Hepatocyte (in vitro differentiated cells): Measurements from ENCODE around the gene LCMT2.

Experiments
- EZH2 ChIP-seq: fragments of 200-600 bp; sonication (generic); IDR thresholded peaks from 2 replicates; pipeline ENCODE4 v1.6.1; 2016; ENCODE audit warnings: antibody characterized with exemption, mild to moderate bottlenecking, borderline replicate concordance
- TF ChIP-seq, protein P1 (sequence below): fragments of 200-600 bp; sonication (generic); IDR thresholded peaks from 2 replicates; pipeline ENCODE4 v1.5.1; 2016; ENCODE audit warnings: antibody characterized with exemption, mild to moderate bottlenecking; ENCODE audit not compliant: poor library complexity

DNA sequence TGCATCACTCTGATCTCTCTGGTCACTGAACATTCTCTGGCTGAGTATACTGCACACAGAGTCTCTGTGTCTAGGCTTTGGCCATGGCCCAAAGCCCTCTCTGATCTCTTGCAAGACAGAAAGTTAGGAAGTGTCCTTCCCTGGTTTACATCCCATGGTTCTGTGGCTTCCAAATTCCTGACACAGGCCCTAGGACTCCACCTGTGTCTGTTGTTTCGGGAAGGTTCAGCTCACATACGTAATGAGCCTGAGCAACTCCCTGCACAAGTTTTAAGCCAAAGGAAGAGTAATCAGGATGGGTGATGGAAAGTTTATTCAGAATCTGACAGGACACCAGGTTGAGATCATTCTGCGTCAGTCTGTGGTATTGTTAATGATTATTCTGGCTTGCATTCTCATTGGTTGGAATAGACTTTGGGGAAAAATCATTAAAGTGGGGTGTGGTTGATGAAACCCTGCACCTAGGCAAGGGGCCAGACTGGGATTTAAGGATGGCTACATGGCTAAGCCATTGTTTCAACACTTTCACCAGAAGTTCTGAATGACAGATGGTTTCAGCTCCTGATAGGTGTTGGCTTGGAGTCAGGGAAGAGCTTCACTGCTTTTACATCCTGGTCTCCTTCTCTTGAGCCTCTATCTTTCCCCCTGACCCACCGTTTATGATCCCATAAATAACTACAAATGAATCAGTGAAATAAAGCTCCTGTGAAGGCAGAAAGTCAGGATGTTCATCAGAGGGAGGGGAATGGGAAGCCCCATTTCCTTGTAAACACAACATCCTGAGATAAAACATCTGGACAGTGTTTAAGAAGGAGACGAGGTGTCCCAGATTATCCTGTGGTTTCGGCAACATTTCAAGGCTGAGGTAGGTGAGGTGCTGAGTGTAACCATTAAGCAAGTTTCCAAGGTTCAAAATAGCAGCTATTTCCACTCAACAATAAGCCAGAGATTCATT, 14.1 kb downstream of the LCMT2 start:
- TF ChIP-seq, protein P1, sequence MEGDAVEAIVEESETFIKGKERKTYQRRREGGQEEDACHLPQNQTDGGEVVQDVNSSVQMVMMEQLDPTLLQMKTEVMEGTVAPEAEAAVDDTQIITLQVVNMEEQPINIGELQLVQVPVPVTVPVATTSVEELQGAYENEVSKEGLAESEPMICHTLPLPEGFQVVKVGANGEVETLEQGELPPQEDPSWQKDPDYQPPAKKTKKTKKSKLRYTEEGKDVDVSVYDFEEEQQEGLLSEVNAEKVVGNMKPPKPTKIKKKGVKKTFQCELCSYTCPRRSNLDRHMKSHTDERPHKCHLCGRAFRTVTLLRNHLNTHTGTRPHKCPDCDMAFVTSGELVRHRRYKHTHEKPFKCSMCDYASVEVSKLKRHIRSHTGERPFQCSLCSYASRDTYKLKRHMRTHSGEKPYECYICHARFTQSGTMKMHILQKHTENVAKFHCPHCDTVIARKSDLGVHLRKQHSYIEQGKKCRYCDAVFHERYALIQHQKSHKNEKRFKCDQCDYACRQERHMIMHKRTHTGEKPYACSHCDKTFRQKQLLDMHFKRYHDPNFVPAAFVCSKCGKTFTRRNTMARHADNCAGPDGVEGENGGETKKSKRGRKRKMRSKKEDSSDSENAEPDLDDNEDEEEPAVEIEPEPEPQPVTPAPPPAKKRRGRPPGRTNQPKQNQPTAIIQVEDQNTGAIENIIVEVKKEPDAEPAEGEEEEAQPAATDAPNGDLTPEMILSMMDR, result no peak
- TF ChIP-seq EZH2, result no peak
